AG08395 (cell line): ENCODE measurements around the gene GATA3.
A peak's percentile ranks its signal among the peaks of the same experiment; 100 is the strongest.

Source experiments
- DNase-seq: peaks from one replicate; pipeline ENCODE4 v3.0.0; 2012; ENCODE audit warnings: mixed read lengths, low spot score

GATA3 gene

GRCh38 chr10:8051109-8051821, 3.2 kb upstream of the GATA3 start:
- DNase-seq, result no peak

- no peak for DNase-seq
Measured at GRCh38 chr10:8051851-8052257, 2.6 kb upstream of the GATA3 start.

DNA sequence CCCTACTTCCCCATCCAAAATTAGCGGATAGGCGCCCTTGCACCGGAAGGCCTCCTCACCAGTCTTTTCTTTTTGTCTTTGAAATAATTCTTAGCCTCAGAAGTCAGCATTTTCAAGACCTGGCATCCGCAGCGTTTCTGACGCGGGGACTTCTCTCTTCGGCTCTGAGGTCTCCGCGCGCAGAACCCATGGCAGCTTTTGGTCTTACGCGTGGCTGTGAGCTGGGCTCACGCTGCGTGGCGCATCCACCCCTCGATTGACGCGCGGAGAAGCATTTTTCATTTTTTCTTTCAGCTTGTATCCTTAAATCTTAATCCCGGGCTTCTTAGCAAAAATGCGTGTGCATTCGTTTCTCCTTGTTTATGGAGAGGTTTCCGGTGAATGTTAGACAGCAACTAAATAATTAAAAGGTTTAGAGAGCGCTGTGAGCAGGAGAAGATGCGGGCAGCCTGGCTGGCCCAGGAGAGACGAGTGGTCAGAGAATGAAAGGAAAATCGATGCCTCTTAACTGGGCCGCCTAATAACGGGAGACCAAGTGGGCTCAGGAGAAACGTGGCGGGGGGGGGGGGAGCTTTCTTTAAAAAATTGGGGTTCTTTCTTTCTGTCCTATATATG, 2.0 kb upstream of the GATA3 start:
- DNase-seq, result no peak

- no peak for DNase-seq
Measured at GRCh38 chr10:8052956-8053445, 1.5 kb upstream of the GATA3 start.

- DNase-seq, result peak; percentile 98
Measured at GRCh38 chr10:8053446-8054243, 843 bp upstream of the GATA3 start.

DNA sequence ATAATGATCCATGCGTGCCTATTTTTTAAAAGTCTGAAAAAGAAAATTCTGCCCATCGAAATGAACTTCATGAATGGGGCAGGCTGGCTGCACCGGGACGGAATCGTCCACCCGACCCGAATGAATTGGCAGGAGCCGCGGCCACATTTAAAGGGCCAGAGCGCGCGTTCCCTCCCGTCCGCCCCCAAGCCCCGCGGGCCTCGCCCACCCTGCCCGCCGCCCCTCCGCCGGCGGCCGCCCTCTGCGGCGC, 319 bp upstream of the GATA3 start:
- DNase-seq, result no peak

GRCh38 chr10:8055420-8056349, 1.2 kb downstream of the GATA3 start:
- DNase-seq, result no peak

- DNase-seq, result no peak
Measured at GRCh38 chr10:8056378-8056777, 1.9 kb downstream of the GATA3 start.

DNA sequence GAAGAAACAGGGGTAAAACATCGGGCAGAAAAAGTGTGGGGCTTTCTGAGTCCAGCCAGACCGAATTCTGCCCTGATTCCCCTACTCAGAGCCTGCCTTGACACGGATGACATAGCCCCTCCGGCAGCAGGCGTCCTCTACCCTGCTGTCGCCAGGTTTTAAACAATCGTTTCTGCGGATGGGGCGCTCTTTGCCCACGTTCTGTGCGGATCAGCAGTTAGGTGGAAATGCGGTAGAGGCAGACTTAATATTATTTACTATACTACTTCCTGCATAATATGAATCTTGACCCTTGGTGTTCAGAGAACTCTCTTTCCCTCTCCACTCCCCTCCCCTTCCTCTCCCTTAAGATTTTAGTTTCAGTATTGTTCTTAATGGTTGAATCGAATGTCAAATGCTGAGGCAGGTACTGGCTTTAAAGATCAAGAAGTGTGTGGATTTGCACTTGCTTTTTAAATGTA, 2.4 kb downstream of the GATA3 start:
- no peak for DNase-seq

DNA sequence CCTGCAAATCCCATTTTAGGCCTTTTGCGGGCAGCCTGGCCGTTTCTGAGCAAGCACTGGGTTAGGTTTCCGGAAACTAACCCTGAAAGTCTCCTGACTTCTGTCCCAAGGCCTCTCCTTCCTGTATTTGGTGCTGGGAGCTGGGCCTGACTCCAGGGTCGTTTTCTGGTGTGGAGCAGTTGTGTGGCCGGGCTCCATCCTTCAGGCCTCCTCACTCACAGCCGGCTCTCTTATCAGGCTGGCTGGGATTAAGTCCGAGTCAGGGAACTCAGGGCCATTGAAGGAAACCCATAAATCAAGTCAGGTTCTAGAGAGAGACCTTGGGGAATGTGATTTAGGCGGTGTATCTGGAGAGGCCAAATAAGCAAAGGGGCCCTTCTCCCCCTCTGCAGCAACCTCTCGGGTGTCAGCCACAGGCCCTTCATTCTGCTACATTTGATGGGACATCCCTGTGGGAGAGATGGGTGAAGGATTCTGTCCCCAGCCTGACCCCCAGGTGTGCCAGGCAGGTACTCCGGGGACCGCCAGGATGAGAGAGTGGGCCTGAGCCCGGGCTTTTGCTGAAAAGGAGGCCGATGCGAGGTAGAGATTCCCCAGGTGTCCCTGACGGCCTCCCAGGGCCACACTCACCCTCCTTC, 3.3 kb downstream of the GATA3 start:
- DNase-seq, result no peak

- no peak for DNase-seq
Measured at GRCh38 chr10:8058274-8059111, 4.0 kb downstream of the GATA3 start.

- no peak for DNase-seq
Measured at GRCh38 chr10:8059191-8059936, 4.9 kb downstream of the GATA3 start.

DNA sequence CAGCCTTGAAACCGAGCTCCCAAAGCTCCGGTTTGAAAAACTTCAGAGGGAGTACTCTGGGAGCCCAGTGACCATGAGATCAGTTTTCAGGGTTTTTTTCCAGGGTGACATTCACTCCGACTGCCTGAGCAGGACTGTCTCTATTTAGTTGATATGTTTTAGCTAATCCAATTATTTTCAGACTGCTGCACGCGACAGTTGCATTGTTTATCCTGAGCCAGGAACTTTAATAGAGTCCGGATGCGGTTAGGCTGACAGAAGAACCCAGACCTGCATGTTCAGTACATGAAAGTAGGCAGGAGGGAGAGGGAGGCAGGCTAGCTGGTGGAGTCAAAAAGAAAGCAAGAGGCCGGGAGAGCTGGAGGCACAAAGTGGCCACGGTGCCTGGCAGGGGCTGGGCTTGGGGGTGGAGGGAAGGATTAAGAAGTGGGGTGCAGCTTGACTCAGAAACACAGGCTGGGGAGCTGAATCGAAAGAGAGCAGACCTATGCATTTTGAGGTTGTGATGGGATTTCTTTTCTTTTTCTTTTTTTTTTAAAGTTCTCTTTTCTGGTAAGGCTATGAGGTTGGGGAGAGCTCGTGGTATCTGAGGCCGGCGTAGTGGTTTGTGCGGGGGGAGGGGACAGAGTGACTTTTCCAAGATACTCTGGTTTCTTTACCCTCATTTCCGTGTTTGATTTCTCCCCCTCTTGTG, 5.7 kb downstream of the GATA3 start:
- DNase-seq, result peak; percentile 52

GRCh38 chr10:8060704-8061121, 6.2 kb downstream of the GATA3 start:
- no peak for DNase-seq

- no peak for DNase-seq
Measured at GRCh38 chr10:8061274-8062211, 7.1 kb downstream of the GATA3 start.

- DNase-seq, result no peak
Measured at GRCh38 chr10:8063128-8063908, 8.8 kb downstream of the GATA3 start.

DNA sequence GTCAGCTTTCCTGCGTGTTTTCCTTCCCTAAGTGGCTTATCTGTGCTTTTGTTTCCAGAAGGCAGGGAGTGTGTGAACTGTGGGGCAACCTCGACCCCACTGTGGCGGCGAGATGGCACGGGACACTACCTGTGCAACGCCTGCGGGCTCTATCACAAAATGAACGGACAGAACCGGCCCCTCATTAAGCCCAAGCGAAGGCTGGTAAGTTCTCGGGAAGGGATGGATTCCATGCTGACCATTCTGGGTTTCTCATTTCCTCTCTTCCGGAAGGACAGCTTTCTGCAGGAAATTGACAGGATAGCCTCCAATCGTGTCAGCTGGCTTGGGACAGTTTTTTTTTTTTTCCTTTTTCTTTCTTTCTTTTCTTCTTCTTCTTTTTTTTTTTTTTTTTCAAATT, 9.4 kb downstream of the GATA3 start:
- no peak for DNase-seq
